IPS DF 6.9 (cell line): ENCODE results near the gene MAGEH1.
"Not testable (repeated sequence)": the region's sequence is repeated elsewhere in the genome, so short reads cannot be mapped to it uniquely, and the experiment has no call there.

Experiments used
- DNase-seq: peaks from one replicate; pipeline ENCODE4 v3.0.0-alpha.2; 2013; ENCODE audit warnings: low read depth, low spot score
- H3K27ac ChIP-seq: one replicate; pipeline ENCODE4 v1.5.1; 2013; ENCODE audit warnings: low read length, control low read depth
- H3K27me3 ChIP-seq: 2 replicates; pipeline ENCODE4 v1.6.1; 2013; ENCODE audit warnings: mild to moderate bottlenecking, low read length; ENCODE audit not compliant: control insufficient read depth, insufficient read depth
- H3K36me3 ChIP-seq: 2 replicates; pipeline ENCODE4 v1.6.1; 2013; ENCODE audit warnings: low read length; ENCODE audit not compliant: control insufficient read depth, insufficient read depth
- H3K4me1 ChIP-seq: 2 replicates; pipeline ENCODE4 v1.6.1; 2013; ENCODE audit warnings: low read length; ENCODE audit not compliant: control insufficient read depth, insufficient read depth
- H3K4me3 ChIP-seq: 2 replicates; pipeline ENCODE4 v1.5.1; 2013; ENCODE audit warnings: mild to moderate bottlenecking, low read length
- H3K9me3 ChIP-seq: 2 replicates; pipeline ENCODE4 v1.6.1; 2013; ENCODE audit warnings: low read length, inconsistent platforms; ENCODE audit not compliant: control insufficient read depth, insufficient read depth
- WGBS: extraction: QIAGEN DNeasy Blood & Tissue Kit; methylation state at CpG from one replicate; pipeline ENCODE4 v1.1.7; 2013; ENCODE audit warnings: mixed read lengths, missing lambda C conversion rate; ENCODE audit not compliant: insufficient read length, insufficient coverage; 5-methylcytosine and 5-hydroxymethylcytosine counted together

MAGEH1 gene, protein sequence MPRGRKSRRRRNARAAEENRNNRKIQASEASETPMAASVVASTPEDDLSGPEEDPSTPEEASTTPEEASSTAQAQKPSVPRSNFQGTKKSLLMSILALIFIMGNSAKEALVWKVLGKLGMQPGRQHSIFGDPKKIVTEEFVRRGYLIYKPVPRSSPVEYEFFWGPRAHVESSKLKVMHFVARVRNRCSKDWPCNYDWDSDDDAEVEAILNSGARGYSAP

GRCh38 chrX:55451990-55452832 is at the start of gene MAGEH1:
Gene MAGEH1, plus strand, starts transcription at chrX:55452127. Its CDS starts 248 bp downstream, at chrX:55452375.
- H3K27ac ChIP-seq, result no peak within 1 kb of the TSS
- peak within 1 kb of the TSS; percentile 55; the same call in 1 of the 2 replicates for H3K4me3 ChIP-seq
- H3K27me3 ChIP-seq, result no peaks in the 10 kb centered on the region
- H3K9me3 ChIP-seq, result no peaks in the 10 kb centered on the region
- H3K36me3 ChIP-seq, result no peaks in the 10 kb centered on the region
- no CpG with 5 or more reads among the region's 43 CpGs for WGBS
- no peaks in the 10 kb centered on the region for H3K4me1 ChIP-seq
- DNase-seq, result no peak

- H3K9me3 ChIP-seq, H3K27ac ChIP-seq, H3K36me3 ChIP-seq, H3K4me1 ChIP-seq, H3K27me3 ChIP-seq, DNase-seq, H3K4me3 ChIP-seq: not testable (repeated sequence)
- no CpG with 5 or more reads among the region's 4 CpGs for WGBS
Measured at GRCh38 chrX:55427079-55427478, 24.8 kb upstream of the MAGEH1 start.

DNA sequence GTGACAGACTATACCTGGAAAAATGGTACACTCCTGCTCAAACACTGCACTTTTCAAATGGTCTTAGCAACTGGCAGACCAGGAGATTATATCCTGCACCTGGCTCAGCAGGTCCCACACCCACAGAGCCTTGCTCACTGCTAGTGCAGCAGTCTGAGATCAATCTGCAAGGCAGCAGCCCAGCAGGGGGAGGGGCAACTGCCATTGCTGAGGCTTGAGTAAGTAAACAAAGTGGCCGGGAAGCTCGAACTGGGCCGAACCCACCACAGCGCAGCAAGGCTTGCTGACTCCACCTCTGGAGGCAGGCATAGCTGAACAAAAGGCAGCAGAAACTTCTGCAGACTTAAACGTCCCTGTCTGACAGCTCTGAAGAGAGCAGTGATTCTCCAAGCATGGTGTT is 8.5 kb upstream of the MAGEH1 start:
- not testable (repeated sequence) for H3K36me3 ChIP-seq, H3K27me3 ChIP-seq, H3K27ac ChIP-seq, DNase-seq, H3K4me1 ChIP-seq, H3K9me3 ChIP-seq, H3K4me3 ChIP-seq
- no CpG with 5 or more reads among the region's 5 CpGs for WGBS

GRCh38 chrX:55450259-55450658 is 1.7 kb upstream of the MAGEH1 start:
- Histone ChIP-seq H3K4me1 (no peaks in the 10 kb centered on the region), H3K9me3 (no peaks in the 10 kb centered on the region), H3K27me3 (no peaks in the 10 kb centered on the region), H3K4me3 (no peak overlapping the region), H3K27ac (no peak overlapping the region), H3K36me3 (no peaks in the 10 kb centered on the region)
- no CpG with 5 or more reads among the region's 5 CpGs for WGBS
- DNase-seq, result no peak

DNA sequence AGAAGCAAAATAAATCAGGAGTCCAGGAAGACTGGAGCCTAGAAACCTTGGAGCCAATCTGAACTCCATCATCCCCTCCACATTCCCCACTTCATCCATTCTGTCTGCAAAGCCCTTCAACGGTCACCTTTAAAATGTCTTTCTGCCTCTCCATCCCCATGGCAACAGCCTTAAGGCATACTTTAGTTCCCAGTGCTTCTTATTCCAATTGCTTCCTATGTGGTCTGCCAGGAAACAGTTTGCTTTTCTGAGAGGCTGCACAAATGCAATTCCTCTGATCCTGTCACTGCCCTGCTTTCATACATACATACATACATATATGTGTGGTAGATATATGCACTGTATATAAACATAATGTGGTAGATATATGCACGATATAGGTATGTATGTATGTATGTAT is 786 bp upstream of the MAGEH1 start:
- Histone ChIP-seq H3K36me3 (no peaks in the 10 kb centered on the region), H3K27me3 (no peaks in the 10 kb centered on the region), H3K27ac (no peak overlapping the region), H3K9me3 (no peaks in the 10 kb centered on the region), H3K4me3 (no peak overlapping the region), H3K4me1 (no peaks in the 10 kb centered on the region)
- DNase-seq, result no peak
- no CpG with 5 or more reads among the region's 2 CpGs for WGBS

GRCh38 chrX:55451626-55451989 is 319 bp upstream of the MAGEH1 start:
- Histone ChIP-seq H3K27ac (no peak overlapping the region), H3K4me3 (no peak overlapping the region; the same call in 1 of the 2 replicates), H3K27me3 (no peaks in the 10 kb centered on the region), H3K36me3 (no peaks in the 10 kb centered on the region), H3K9me3 (no peaks in the 10 kb centered on the region), H3K4me1 (no peaks in the 10 kb centered on the region)
- DNase-seq, result no peak
- WGBS, result no CpG with 5 or more reads among the region's 11 CpGs

DNA sequence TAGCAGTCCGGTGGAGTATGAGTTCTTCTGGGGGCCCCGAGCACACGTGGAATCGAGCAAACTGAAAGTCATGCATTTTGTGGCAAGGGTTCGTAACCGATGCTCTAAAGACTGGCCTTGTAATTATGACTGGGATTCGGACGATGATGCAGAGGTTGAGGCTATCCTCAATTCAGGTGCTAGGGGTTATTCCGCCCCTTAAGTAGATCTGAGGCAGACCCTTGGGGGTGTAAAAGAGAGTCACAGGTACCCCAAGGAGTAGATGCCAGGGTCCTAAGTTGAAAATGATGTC is 852 bp downstream of the MAGEH1 start:
- no peaks in the 10 kb centered on the region for H3K27me3 ChIP-seq
- no peak for DNase-seq
- H3K36me3 ChIP-seq, result no peaks in the 10 kb centered on the region
- no peaks in the 10 kb centered on the region for H3K4me1 ChIP-seq
- H3K9me3 ChIP-seq, result no peaks in the 10 kb centered on the region
- H3K4me3 ChIP-seq, result peak overlapping the region; percentile 55; the same call in 1 of the 2 replicates
- no CpG with 5 or more reads among the region's 9 CpGs for WGBS
- no peak overlapping the region for H3K27ac ChIP-seq

DNA sequence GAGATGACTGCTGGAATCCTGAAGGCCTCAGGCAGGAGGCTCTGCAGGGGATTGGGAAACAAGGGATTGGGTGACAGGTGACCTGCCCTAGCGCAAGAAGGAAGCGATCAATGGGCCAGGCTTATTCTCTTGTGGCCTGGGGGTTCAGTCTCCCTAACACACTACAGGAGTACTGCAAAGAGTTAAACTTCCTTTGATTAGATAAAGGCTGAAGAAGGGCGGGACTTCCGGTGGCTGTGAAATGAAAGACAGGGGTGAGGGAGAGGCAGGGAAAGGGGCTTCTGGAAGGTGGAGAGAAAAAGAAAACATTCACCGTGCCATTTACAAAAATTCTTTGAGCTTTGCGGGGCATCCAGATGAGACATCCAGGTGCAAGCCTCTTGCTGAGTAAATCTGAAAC is 3.8 kb downstream of the MAGEH1 start:
- H3K27ac ChIP-seq, H3K36me3 ChIP-seq, H3K9me3 ChIP-seq, DNase-seq, H3K27me3 ChIP-seq, H3K4me1 ChIP-seq, H3K4me3 ChIP-seq: not testable (repeated sequence)
- WGBS, result no CpG with 5 or more reads among the region's 6 CpGs

DNA sequence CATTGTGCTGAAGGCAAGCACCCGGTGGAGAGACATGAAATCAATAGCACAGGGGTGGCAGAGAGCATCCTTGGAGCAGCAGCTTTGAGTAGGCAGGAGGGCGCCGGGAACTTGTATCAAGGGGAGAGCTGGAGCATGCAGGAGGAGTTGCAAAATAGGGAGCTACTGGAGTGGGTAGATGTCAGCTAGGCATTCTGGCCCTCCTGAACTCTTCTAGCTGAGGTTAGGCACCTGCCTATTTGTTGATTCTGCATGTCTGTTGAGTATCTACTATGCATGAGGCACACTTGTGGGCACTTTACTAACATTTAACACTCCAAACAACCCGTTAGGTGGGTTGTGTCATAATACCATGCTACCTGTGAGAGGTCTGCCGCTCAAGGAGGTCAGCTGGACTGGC is 7.5 kb downstream of the MAGEH1 start:
- H3K27me3 ChIP-seq, DNase-seq, H3K4me1 ChIP-seq, H3K27ac ChIP-seq, H3K4me3 ChIP-seq, H3K36me3 ChIP-seq, H3K9me3 ChIP-seq: not testable (repeated sequence)
- no CpG with 5 or more reads among the region's 5 CpGs for WGBS

DNA sequence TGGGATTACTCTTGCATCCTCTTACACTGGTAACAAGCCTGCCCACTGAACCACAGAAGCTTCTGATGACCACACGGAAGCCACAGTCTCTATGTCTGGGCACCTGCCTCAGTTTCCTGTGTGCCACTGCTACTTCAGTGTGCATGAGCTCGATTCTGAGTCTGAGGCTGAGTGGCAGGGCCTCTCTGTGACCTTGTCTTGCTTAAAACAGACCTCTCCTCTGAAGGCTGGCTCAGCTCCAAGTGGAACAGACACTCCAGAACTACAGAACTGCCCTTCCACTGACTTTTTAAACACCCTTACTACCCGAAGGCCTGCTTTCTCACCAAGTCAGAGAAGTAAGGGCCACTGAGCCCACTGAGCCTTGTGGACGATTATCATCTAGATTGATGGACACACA is 8.0 kb downstream of the MAGEH1 start:
- not testable (repeated sequence) for H3K27me3 ChIP-seq, H3K27ac ChIP-seq, H3K9me3 ChIP-seq, H3K36me3 ChIP-seq, DNase-seq, H3K4me1 ChIP-seq, H3K4me3 ChIP-seq
- WGBS, result no CpG with 5 or more reads among the region's 4 CpGs

DNA sequence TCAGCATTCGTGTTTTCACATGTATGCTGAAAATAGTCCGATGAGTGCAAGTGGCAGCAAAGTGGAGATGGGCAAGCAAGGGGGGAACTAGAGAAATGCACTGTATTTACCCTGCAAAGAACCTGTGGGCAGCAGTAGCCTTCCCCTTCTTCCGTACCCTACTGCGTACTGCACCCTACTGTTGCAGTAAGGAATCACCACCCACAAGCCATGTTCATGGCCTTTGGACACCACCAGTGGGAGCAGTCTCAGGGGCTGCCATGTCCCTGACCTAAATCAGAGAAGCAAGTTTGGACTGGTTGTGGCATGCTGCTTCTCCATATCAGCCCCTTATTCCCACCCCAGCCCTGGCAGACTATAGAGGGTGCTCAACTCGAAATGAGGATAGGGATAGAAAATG is 12.1 kb downstream of the MAGEH1 start:
- H3K27ac ChIP-seq, H3K4me1 ChIP-seq, H3K9me3 ChIP-seq, H3K36me3 ChIP-seq, DNase-seq, H3K4me3 ChIP-seq, H3K27me3 ChIP-seq: not testable (repeated sequence)
- no CpG with 5 or more reads among the region's 5 CpGs for WGBS
